Thyroid gland (tissue), 4 donors: Measurements from ENCODE around the gene VAV3.

Experiments
- CTCF ChIP-seq, 6 experiments: fragments of 200-600 bp in 3 of 6; fragments of 450-650 bp in 3 of 6; sonication (generic) in 3 of 6; IDR thresholded peaks; one replicate each; pipeline ENCODE4 v1.5.1; 2016 to 2019; ENCODE audit warnings: antibody characterized with exemption in 6 of 6, mild to moderate bottlenecking in 2 of 6, inconsistent platforms in 1 of 6, moderate library complexity in 1 of 6
- POLR2A ChIP-seq, 2 donors: fragments of 450-650 bp; IDR thresholded peaks; one replicate each; pipeline ENCODE4 v1.6.1; 2017; ENCODE audit warnings: antibody characterized with exemption in 2 of 2, mild to moderate bottlenecking in 2 of 2, moderate library complexity in 1 of 2

GRCh38 chr1:107975851-107976250 is 10.9 kb upstream of the VAV3 start:
- TF ChIP-seq CTCF (IDR thresholded peaks at IDR 0.05) (no peak), POLR2A (IDR thresholded peaks at IDR 0.05) (no peak)
